ENCODE results near the gene CNKSR3.

- TF ChIP-seq CTCF (conservative IDR thresholded peaks at IDR 0.05; ENCODE audit: low read depth in 2 of 2) (no peak), CREB1 (CRISPR knock-in tag; IDR thresholded peaks at IDR 0.05; ENCODE audit: low read depth) (no peak), EZH2phosphoT487 (IDR thresholded peaks at IDR 0.05; ENCODE audit: unreplicated experiment) (no peak), POLR2AphosphoS5 (IDR thresholded peaks at IDR 0.05; ENCODE audit: low read depth) (no peak), EZH2 (IDR thresholded peaks at IDR 0.05; ENCODE audit: low read depth, unreplicated experiment) (no peak), ZNF331 (CRISPR knock-in tag; IDR thresholded peaks at IDR 0.05; ENCODE audit: low read depth) (no peak), REST (IDR thresholded peaks at IDR 0.05; ENCODE audit: unreplicated experiment) (no peak), JUNB (IDR thresholded peaks at IDR 0.05; ENCODE audit: unreplicated experiment) (no peak), NANOG (IDR thresholded peaks at IDR 0.05; ENCODE audit: borderline replicate concordance) (no peak), ZNF114 (CRISPR knock-in tag; IDR thresholded peaks at IDR 0.05) (no peak), ETS1 (IDR thresholded peaks at IDR 0.05) (no peak), STAT1 (IDR thresholded peaks at IDR 0.05; ENCODE audit: unreplicated experiment) (no peak), ZNF462 (CRISPR knock-in tag; IDR thresholded peaks at IDR 0.05) (no peak)
These were observed 27.2 kb upstream of the CNKSR3 start for GRCh38 chr6:154537511-154538325.

All from GM23338 (cell line).